Trophoblast cell (in vitro differentiated cells and primary cell): ENCODE data around the gene TEX22. TPM values are rescaled to one million over a fixed set of nuclear protein-coding genes. Genes with fewer than 3 reads are reported as not detected.
A peak's percentile ranks its signal among the peaks of the same experiment; 100 is the strongest.

Experiments
- DNase-seq, 2 donors: peaks; one replicate each; pipeline ENCODE4 v3.0.0-alpha.2; 2016
- H2AFZ ChIP-seq: 2 replicates; pipeline ENCODE4 v1.6.1; 2013; ENCODE audit warnings: low read length, moderate library complexity, mild to moderate bottlenecking; ENCODE audit not compliant: insufficient read depth, poor library complexity
- H2AK5ac ChIP-seq: 2 replicates; pipeline ENCODE4 v1.6.1; 2013; ENCODE audit warnings: mild to moderate bottlenecking, low read length
- H2BK120ac ChIP-seq: 2 replicates; pipeline ENCODE4 v1.6.1; 2013; ENCODE audit warnings: low read length, mild to moderate bottlenecking, moderate library complexity; ENCODE audit not compliant: insufficient read depth, poor library complexity
- H2BK12ac ChIP-seq: 2 replicates; pipeline ENCODE4 v1.6.1; 2013; ENCODE audit warnings: mild to moderate bottlenecking, low read length, moderate library complexity
- H2BK5ac ChIP-seq: 2 replicates; pipeline ENCODE4 v1.6.1; 2013; ENCODE audit warnings: low read length, low read depth, moderate library complexity, mild to moderate bottlenecking; ENCODE audit not compliant: poor library complexity
- H3K14ac ChIP-seq: 2 replicates; pipeline ENCODE4 v1.6.1; 2013; ENCODE audit warnings: mild to moderate bottlenecking, low read length
- H3K18ac ChIP-seq: 2 replicates; pipeline ENCODE4 v1.6.1; 2013; ENCODE audit warnings: mild to moderate bottlenecking, low read length
- H3K23ac ChIP-seq: 2 replicates; pipeline ENCODE4 v1.6.1; 2013; ENCODE audit warnings: low read length
- H3K27ac ChIP-seq: 2 replicates; pipeline ENCODE4 v1.5.1; 2013; ENCODE audit warnings: low read depth, mild to moderate bottlenecking, inconsistent platforms, low read length, moderate library complexity
- H3K27me3 ChIP-seq: 2 replicates; pipeline ENCODE4 v1.6.1; 2013; ENCODE audit warnings: inconsistent platforms, mild to moderate bottlenecking, low read length, moderate library complexity; ENCODE audit not compliant: insufficient read depth
- H3K36me3 ChIP-seq, 2 experiments: 1 replicate in 1 of 2; 2 replicates in 1 of 2; pipeline ENCODE4 v1.6.1; 2013; ENCODE audit warnings: low read length in 2 of 2, mild to moderate bottlenecking in 2 of 2, moderate library complexity in 1 of 2; ENCODE audit not compliant: insufficient read depth in 2 of 2, control insufficient read depth in 1 of 2
- H3K4ac ChIP-seq: 2 replicates; pipeline ENCODE4 v1.6.1; 2013; ENCODE audit warnings: low read depth, mild to moderate bottlenecking, low read length, moderate library complexity
- H3K4me1 ChIP-seq, 2 experiments: 1 replicate in 1 of 2; 2 replicates in 1 of 2; pipeline ENCODE4 v1.6.1; 2013; ENCODE audit warnings: low read length in 2 of 2, mild to moderate bottlenecking in 2 of 2, moderate library complexity in 1 of 2; ENCODE audit not compliant: insufficient read depth in 2 of 2, control insufficient read depth in 1 of 2
- H3K4me2 ChIP-seq: 2 replicates; pipeline ENCODE4 v1.6.1; 2013; ENCODE audit warnings: inconsistent platforms, mild to moderate bottlenecking, low read length, moderate library complexity
- H3K4me3 ChIP-seq: 2 replicates; pipeline ENCODE4 v1.5.1; 2013; ENCODE audit warnings: mild to moderate bottlenecking, low read depth, low read length, inconsistent platforms
- H3K79me1 ChIP-seq: one replicate; pipeline ENCODE4 v1.6.1; 2013; ENCODE audit warnings: low read length
- H3K79me2 ChIP-seq: 2 replicates; pipeline ENCODE4 v1.6.1; 2013; ENCODE audit warnings: low read length, mild to moderate bottlenecking; ENCODE audit not compliant: control insufficient read depth, insufficient read depth, poor library complexity
- H3K9ac ChIP-seq: 2 replicates; pipeline ENCODE4 v1.6.1; 2013; ENCODE audit warnings: mild to moderate bottlenecking, low read length
- H3K9me3 ChIP-seq: 2 replicates; pipeline ENCODE4 v1.6.1; 2013; ENCODE audit warnings: low read depth, mild to moderate bottlenecking, control low read depth, inconsistent platforms, low read length; ENCODE audit not compliant: insufficient read depth
- H4K12ac ChIP-seq: 2 replicates; pipeline ENCODE4 v1.6.1; 2013; ENCODE audit warnings: low read depth, mild to moderate bottlenecking, low read length, moderate library complexity
- H4K8ac ChIP-seq: 2 replicates; pipeline ENCODE4 v1.6.1; 2013; ENCODE audit warnings: low read depth, mild to moderate bottlenecking, low read length, moderate library complexity
- H4K91ac ChIP-seq: one replicate; pipeline ENCODE4 v1.6.1; 2013; ENCODE audit warnings: low read depth, mild to moderate bottlenecking, low read length, moderate library complexity
- WGBS: extraction: QIAGEN DNeasy Blood & Tissue Kit; methylation state at CpG from one replicate; pipeline ENCODE4 v1.1.7; 2013; ENCODE audit warnings: missing lambda C conversion rate; ENCODE audit not compliant: insufficient read length, insufficient coverage; ENCODE audit errors: extremely low coverage; 5-methylcytosine and 5-hydroxymethylcytosine counted together
- polyA plus RNA-seq: library from polyadenylated mRNA; stranded (reverse); fragments of 200-250 nt; gene quantifications from 2 replicates; pipeline ENCODE4 v1.2.3, GENCODE V29; 2013

TEX22 gene, protein sequence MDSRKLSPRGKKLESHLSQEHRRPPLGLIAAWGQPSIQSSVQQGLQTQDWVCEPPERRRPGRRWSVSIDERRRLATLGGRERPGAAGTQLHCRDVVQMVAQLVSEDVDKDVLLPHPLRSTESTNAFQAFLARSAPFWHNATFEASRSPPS
- polyA plus RNA-seq, result 0.04 and 0.10 TPM in 2 replicates

DNA sequence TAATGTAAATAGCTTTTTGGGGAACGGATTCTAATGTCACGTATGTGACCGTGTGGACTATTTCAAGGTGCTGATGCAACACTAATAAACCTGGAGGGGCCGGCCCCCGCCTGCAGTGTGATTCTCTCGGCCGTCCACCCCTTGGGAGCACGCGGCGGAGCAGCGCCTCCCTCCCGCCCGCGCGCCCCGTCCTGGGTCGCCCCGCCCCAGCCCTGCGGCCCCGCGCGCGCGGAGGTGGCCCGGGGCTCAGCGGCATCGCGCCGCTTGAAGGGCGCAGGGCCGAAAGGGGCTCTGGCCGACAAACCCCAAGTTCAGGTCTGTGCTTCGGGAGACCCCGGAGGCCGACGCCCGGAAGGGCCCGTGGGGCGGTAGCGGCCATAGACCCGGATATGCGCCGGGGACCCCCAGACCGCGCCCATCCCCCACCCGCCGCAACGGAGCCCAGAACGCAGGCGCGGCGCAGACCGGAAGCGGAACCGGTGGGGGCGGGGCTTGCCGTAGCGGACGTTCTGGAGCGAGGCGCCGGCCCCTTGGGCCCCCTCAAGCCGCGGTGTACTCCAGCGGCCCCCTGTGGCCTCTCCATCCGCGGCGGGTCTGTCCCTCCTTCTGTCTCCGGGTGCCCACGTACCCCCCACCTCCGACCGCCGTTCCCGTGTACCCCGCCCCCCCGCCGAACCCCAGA is at the start of gene TEX22:
TEX22 (plus strand) TSS at position 495 of the 682 bp plus-strand sequence. CDS start 803 bp downstream, outside the sequence.
- peak within 1 kb of the TSS; percentile 82 for H2BK5ac ChIP-seq
- peak within 1 kb of the TSS; percentile 61 for H3K27ac ChIP-seq
- H3K18ac ChIP-seq, result peak within 1 kb of the TSS; percentile 87
- peak within 1 kb of the TSS; percentile 69 for H3K4ac ChIP-seq
- no CpG with 5 or more reads among the region's 77 CpGs for WGBS
- H3K4me1 ChIP-seq, result peaks cover 11 to 15% of the 10 kb centered on the region in 2 experiments
- H2BK12ac ChIP-seq, result peak within 1 kb of the TSS; percentile 42
- peak within 1 kb of the TSS; percentile 95 for H3K14ac ChIP-seq
- peak within 1 kb of the TSS; percentile 90 for H4K12ac ChIP-seq
- H3K9ac ChIP-seq, result peak within 1 kb of the TSS; percentile 85
- DNase-seq, result peak; percentile 34 to 66
- H3K27me3 ChIP-seq, result no peaks in the 10 kb centered on the region
- H3K4me2 ChIP-seq, result peak within 1 kb of the TSS; percentile 76
- H4K8ac ChIP-seq, result peak within 1 kb of the TSS; percentile 99
- H2AK5ac ChIP-seq, result peak within 1 kb of the TSS; percentile 99
- H3K36me3 ChIP-seq, result peaks cover 14 to 19% of the 10 kb centered on the region in 2 experiments
- H3K4me3 ChIP-seq, result peak within 1 kb of the TSS; percentile 77
- H2AFZ ChIP-seq, result peak within 1 kb of the TSS; percentile 94
- peak within 1 kb of the TSS; percentile 95 for H4K91ac ChIP-seq
- peaks cover 5% of the 10 kb centered on the region for H3K79me2 ChIP-seq
- H3K79me1 ChIP-seq, result peaks cover 10% of the 10 kb centered on the region
- no peak within 1 kb of the TSS for H3K23ac ChIP-seq
- peaks cover 28% of the 10 kb centered on the region for H3K9me3 ChIP-seq
- H2BK120ac ChIP-seq, result peak within 1 kb of the TSS; percentile 91

DNA sequence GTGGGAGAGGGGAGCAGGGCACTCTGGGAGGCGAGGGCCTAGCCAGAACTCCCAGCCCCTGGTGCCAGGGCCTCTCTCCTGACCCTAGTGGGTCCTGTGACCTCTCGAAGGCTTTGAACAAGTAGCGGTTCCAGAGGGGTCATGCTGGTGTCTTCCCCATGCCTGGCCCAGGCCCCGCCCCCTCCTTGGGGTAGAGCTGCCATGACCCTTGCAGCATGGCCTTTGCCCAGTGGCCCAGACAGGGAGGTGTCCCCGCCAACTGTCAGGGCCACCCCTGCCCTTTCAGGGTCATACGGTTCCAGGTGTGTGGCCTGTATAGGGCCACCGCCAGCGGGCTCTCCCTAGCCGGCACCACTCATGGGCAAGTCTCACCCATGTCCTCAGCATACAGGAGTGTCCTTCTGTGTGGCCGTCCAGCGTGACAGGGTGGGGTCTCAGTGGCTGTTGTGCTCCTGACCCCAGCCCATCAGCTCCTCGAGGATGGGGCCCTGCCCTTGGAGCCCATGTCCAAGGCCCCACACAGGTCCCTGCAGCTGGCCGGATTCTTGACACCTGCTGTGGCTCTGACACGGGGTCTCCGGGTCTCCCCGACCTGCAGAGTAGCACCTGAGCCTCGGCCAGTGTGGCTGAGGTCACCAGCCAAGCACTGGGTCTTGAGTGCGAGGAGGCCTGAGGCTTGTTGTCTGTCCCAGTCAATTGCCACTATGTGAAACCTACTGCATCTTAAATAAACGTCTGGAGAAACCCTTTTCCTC is 49.2 kb upstream of the TEX22 start:
- Histone ChIP-seq H3K4ac (no peak overlapping the region), H3K4me2 (no peak overlapping the region), H3K14ac (no peak overlapping the region), H3K27ac (no peak overlapping the region), H4K12ac (no peak overlapping the region), H3K27me3 (no peaks in the 10 kb centered on the region), H3K4me3 (no peak overlapping the region), H3K79me2 (no peaks in the 10 kb centered on the region), H3K9ac (no peak overlapping the region), H2AK5ac (no peak overlapping the region), H3K9me3 (peaks cover 4% of the 10 kb centered on the region), H3K23ac (no peak overlapping the region), H2AFZ (no peak overlapping the region), H3K4me1 (no peaks in the 10 kb centered on the region), H2BK120ac (no peak overlapping the region), H4K91ac (no peak overlapping the region), H4K8ac (no peak overlapping the region), H2BK5ac (no peak overlapping the region), H3K79me1 (no peaks in the 10 kb centered on the region), H3K36me3 (peaks cover 0 to 4% of the 10 kb centered on the region in 2 experiments), H2BK12ac (no peak overlapping the region), H3K18ac (no peak overlapping the region)
- no peak for DNase-seq
- no CpG with 5 or more reads among the region's 19 CpGs for WGBS

DNA sequence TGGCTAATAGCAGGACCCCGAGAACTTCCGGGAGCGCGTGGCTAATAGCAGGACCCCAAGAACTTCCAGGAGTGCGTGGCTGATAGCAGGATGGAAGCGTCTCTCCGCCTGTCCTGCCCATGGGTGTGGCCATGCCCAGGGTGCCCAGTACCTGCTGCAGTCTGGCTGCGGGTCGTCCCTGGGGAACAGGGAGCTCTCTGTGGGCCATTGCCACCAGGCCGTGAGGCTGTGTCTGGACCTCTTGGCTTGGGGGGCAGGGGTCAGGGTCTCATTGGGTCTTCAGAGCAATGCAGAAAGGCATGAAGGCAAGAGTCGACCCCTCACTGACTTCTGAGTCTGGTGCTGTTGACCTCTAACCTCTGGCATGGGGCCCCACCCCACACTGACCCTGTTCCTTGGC is 48.3 kb upstream of the TEX22 start:
- no peaks in the 10 kb centered on the region for H3K4me1 ChIP-seq
- peaks cover 1 to 10% of the 10 kb centered on the region in 2 experiments for H3K36me3 ChIP-seq
- H2BK120ac ChIP-seq, result no peak overlapping the region
- no peaks in the 10 kb centered on the region for H3K79me1 ChIP-seq
- H4K91ac ChIP-seq, result no peak overlapping the region
- no peaks in the 10 kb centered on the region for H3K79me2 ChIP-seq
- WGBS, result no CpG with 5 or more reads among the region's 11 CpGs
- no peak overlapping the region for H2AK5ac ChIP-seq
- no peak overlapping the region for H3K4ac ChIP-seq
- no peak overlapping the region for H2BK5ac ChIP-seq
- no peak overlapping the region for H3K14ac ChIP-seq
- no peak overlapping the region for H3K4me2 ChIP-seq
- no peak overlapping the region for H3K18ac ChIP-seq
- no peak overlapping the region for H3K27ac ChIP-seq
- H3K4me3 ChIP-seq, result no peak overlapping the region
- H2AFZ ChIP-seq, result no peak overlapping the region
- no peak overlapping the region for H2BK12ac ChIP-seq
- peaks cover 4% of the 10 kb centered on the region for H3K9me3 ChIP-seq
- H3K23ac ChIP-seq, result no peak overlapping the region
- no peak overlapping the region for H4K8ac ChIP-seq
- no peak overlapping the region for H4K12ac ChIP-seq
- no peak for DNase-seq
- H3K27me3 ChIP-seq, result no peaks in the 10 kb centered on the region
- H3K9ac ChIP-seq, result no peak overlapping the region

DNA sequence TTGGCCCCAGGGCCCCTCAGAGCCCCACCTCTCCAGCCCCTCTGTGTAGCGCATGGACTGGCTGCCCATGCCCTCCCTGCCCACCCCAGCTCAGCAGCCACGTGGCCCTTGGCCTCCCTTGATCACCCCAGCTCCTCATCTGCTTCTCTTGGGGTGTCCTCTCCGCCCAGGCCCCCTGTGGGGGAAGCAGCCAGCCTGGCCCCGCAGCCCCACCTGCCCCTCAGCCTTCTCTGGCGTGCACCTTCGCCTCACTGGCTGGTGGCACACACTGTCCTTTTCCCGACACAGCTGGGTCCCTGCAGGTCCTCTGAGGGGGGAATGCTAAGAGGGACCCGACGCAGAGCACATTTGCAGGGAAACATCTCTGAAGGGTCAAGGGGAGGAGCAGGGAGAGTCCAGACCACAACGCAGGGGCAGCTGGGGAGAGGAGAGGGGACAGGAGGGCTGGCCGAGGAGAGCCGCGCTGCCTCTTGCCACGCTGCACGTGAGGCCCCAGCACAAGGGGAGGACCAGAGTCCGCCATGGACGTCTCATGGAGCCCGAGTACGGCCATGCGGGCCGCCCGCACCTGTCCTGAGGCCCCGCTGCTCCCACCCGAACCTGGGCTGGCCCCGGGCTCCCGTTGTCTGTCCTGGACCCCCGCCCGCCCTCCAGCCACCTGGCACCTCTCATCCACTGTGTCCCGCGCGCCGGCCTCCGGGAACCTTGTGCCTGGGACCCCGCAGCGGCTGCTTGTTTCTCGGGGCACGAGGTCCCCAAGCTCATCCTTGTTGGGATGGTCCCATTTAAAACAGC is 47.7 kb upstream of the TEX22 start:
- H3K4me1 ChIP-seq, result no peaks in the 10 kb centered on the region
- H3K27ac ChIP-seq, result no peak overlapping the region
- H3K36me3 ChIP-seq, result peaks cover 7 to 14% of the 10 kb centered on the region in 2 experiments
- H3K23ac ChIP-seq, result no peak overlapping the region
- no peaks in the 10 kb centered on the region for H3K27me3 ChIP-seq
- H3K79me1 ChIP-seq, result no peaks in the 10 kb centered on the region
- DNase-seq, result no peak
- H3K14ac ChIP-seq, result no peak overlapping the region
- no peak overlapping the region for H2BK12ac ChIP-seq
- H2BK120ac ChIP-seq, result no peak overlapping the region
- no peak overlapping the region for H3K4me2 ChIP-seq
- H3K4me3 ChIP-seq, result no peak overlapping the region
- H3K4ac ChIP-seq, result no peak overlapping the region
- H2AFZ ChIP-seq, result no peak overlapping the region
- H3K18ac ChIP-seq, result no peak overlapping the region
- no peak overlapping the region for H2BK5ac ChIP-seq
- WGBS, result no CpG with 5 or more reads among the region's 37 CpGs
- no peak overlapping the region for H3K9ac ChIP-seq
- H4K12ac ChIP-seq, result no peak overlapping the region
- H3K79me2 ChIP-seq, result no peaks in the 10 kb centered on the region
- H4K91ac ChIP-seq, result no peak overlapping the region
- H3K9me3 ChIP-seq, result peaks cover 4% of the 10 kb centered on the region
- no peak overlapping the region for H4K8ac ChIP-seq
- H2AK5ac ChIP-seq, result no peak overlapping the region
